ENCODE results near the gene PATE3.

PATE3 gene, protein sequence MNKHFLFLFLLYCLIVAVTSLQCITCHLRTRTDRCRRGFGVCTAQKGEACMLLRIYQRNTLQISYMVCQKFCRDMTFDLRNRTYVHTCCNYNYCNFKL

DNA sequence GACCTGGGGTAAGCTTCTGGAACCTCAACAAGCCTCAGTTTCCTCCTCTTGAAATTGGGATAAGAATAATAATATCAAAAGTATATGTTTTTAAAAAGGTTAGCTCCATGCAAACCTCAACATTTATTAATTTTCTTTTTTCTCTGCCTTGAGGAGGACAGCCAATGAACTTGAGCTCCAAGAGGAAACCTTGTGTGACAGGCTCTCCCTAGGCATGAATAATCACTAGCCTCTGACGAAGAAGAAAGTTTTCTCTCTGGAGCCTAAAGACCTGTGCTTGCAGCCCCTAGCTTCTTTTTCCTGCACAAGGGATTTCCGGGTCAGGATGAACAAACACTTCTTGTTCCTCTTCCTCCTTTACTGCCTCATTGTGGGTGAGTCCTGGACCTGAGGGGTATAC, at the start of gene PATE3:
PATE3 (plus strand) TSS at position 301 of the 400 bp plus-strand sequence; CDS start at position 326, 25 bp downstream.
- no peak for DNase-seq

- DNase-seq: no peak
These were observed 47.3 kb upstream of the PATE3 start for GRCh38 chr11:125740617-125741016.

- no peak for DNase-seq
These were observed 44.2 kb upstream of the PATE3 start for GRCh38 chr11:125743681-125744080.

- no peak for DNase-seq
These were observed 41.9 kb upstream of the PATE3 start, which contains the start of gene PATE1 for GRCh38 chr11:125745979-125746378. Gene PATE1, plus strand, starts transcription at chr11:125746279. Its CDS starts 26 bp downstream, at chr11:125746305.

GRCh38 chr11:125750629-125751028, 37.3 kb upstream of the PATE3 start:
- DNase-seq: no peak

- no peak for DNase-seq
These were observed 31.9 kb upstream of the PATE3 start for GRCh38 chr11:125756050-125756449.

DNA sequence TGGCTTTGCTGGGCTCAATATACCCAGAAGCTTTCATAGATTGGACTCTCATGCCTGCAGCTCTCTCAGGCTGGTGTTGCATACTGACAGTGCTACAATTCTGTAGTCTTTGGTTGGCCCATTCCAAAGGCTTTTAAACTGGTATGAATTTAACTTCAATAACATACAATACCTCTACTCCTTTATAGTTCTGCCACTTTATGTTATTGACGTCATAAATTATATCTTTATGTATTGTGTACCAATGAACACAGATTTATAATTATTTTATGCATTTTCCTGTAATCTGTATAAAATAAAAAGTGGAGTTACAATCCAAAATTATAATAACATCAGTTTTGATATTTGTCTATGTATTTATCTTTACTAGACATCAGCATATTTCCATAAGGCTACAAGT, 25.5 kb upstream of the PATE3 start:
- DNase-seq: no peak

- no peak for DNase-seq
These were observed 24.4 kb upstream of the PATE3 start for GRCh38 chr11:125763483-125763882.

DNA sequence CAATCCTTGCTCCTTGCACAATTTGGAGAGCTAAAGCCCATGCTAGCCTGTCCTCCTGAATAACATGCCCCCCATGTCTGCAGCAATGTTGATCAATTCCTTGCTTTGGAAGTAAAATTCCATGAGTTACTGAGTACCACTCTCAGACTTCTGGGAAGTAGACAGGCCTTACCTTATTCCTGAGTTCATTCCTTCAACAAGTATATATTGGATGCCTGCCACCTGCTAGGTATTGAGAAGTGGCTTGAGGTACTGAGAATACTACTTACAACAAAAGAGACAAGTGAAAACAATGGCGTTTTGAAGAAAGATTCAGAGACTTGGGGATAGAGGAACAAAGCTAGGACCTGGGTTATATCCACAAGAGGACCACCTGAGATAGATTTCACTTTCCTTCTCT, 21.7 kb upstream of the PATE3 start:
- DNase-seq: no peak

DNA sequence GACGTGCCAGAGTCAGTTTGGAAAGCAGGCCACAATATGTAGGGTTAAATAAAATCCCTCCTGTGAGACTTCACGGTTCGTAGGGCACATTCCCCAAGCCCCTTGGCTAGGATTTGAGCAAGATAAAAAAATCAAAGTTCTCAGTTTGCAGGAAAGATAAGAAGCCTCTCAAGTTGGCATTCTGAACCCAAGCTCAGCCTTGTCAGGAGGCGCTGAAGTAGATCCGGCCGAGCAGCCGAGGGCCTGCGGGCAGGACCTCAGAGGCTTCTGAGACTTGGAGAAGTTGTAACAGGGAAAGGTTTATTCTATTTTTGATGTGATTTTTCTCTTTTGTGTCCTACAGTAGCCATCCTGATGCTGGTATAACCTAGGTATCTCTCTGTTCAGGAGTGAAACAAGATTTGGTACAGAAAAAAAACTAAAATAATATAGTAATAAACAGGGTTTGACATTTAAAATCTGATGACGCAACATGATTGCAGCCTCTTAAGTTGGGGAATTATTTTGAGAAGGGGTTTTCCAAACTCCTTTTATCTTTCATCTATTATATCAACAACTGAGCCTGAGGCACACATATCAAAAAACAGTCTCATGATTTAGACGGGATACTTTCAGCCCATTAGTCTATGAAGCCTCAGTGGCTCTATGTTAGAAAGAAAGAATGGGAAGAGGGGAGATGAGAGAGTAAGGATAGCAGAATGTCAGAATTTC, 19.4 kb upstream of the PATE3 start:
- DNase-seq: no peak

GRCh38 chr11:125770583-125770982, 17.3 kb upstream of the PATE3 start:
- DNase-seq: no peak

- DNase-seq: no peak
These were observed 15.0 kb upstream of the PATE3 start for GRCh38 chr11:125772834-125773505.

DNA sequence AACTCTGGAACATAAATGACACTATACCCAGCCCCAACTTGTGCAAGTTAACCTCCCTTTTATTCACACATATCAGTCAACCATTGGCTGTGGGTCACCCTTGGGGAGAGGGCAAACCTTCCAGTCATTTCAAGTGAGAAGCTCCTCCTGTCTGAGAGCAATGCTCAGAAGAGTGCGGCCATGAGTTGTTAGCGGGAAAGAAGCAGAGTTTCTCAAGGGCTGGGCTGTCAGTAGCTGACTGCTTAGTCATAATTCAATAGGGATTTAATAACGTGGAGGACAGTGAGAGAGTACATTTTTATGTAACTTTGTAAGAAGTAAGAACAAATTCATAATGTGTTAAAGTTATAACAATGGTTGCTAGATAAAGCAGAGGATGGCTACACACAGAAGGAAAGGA, 14.4 kb upstream of the PATE3 start:
- DNase-seq: no peak

DNA sequence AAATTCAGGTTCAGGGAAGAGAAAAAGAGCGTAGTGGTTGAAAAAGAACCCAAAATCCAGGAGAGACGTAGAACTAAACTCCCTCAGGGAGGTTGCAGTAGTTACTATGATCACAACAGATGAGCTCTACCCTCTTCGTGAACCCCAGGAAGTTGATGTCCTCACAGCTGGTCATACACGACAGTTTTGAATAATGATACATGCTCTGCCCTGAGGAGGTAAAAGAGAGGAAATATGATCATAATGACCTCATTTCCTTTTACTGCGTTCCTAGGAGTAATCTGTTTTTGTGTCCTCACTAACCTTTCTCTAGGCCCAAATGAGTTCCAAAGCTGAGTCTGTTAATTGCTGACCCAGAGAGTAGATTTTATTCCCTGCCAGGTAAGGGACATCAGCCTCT, 10.6 kb upstream of the PATE3 start:
- no peak for DNase-seq

- no peak for DNase-seq
These were observed 9.2 kb upstream of the PATE3 start, which contains the start of gene PATE2 for GRCh38 chr11:125778728-125779127. Gene PATE2, minus strand, starts transcription at chr11:125778828. Its CDS starts 55 bp downstream, at chr11:125778773.

DNA sequence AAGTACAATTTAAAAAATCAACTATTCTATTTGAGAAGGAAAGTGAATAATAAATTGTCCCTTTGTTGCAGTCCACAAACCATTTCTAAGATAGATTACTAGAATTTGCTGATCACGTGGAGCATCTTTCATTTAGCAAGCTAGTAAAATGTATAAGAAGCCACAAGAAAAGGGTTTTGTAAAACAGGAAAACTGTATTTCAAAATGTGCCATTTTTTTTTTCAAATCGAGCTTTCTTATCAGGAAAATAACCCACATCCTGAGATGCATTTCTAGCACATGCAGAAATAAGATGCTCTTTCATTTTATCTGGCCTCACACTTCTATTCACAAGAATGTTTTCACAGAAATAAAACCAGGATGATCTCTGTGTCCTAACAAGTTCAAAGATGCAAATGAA, 3.2 kb upstream of the PATE3 start:
- no peak for DNase-seq

DNA sequence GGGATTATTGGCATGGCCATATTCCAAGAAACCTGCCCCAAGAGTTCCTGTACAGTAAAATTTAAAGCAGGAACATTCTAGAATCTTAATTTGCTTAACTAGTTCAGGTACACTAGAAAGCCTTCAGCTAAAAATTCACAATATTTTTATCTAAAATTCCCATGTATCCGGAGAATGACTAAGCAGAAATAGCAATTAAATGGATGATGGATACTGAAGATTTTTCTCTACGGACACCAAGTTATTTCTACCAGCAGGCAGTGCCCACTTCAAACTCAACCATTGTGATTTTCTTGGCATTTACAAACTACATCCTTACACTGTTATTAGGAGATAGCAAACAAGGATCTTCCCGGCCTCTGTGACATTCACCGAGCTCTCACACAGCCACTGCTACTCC, 2.9 kb downstream of the PATE3 start:
- no peak for DNase-seq

DNA sequence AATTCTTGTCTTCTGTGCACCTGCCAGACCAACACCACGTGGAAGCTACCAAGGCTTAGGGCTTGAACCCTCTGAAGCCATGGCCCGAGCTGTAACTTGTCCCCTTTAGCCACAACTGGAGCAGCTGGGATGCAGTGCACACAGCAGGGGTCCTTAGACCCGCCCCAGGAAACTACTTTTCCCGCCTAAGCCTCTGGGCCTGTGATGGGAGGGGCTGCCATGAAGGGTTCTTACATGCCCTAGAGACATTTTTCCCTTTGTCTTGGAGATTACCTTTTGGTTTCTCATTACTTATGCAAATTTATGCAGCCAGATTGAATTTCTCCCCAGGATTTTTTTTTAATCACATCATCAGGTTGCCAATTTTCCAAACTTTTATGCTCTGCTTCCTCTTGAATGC, 9.7 kb downstream of the PATE3 start:
- no peak for DNase-seq

DNA sequence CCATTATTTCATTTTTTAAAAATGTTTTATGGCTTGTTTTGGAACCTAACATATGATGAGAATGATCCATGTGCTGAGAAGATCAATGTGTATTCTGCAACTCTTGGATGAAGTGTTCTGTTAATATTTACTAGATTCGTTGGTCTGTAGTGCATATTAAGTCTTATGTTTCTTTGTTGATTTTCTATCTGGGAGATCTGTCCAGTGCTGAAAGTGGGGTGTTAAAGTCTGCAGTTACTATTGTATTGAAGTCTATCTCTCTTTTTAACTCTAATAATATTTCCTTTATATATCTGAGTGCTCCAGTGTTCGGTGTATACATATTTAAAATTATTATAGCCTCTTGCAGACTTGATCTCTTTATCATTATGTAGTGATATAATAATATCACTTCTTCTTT, 11.9 kb downstream of the PATE3 start:
- no peak for DNase-seq

GRCh38 chr11:125802387-125802786, 14.5 kb downstream of the PATE3 start:
- no peak for DNase-seq

- DNase-seq: no peak
These were observed 20.0 kb downstream of the PATE3 start for GRCh38 chr11:125807909-125808308.

GRCh38 chr11:125833016-125833415, 45.1 kb downstream of the PATE3 start, which contains the start of gene PATE4:
Gene PATE4, plus strand, starts transcription at chr11:125833316. Its CDS starts 44 bp downstream, at chr11:125833360.
- DNase-seq: no peak

- DNase-seq: no peak
These were observed 47.8 kb downstream of the PATE3 start for GRCh38 chr11:125835748-125836147.
